ENCODE measurements around the gene EPS8L1. TPM values are rescaled to one million over a fixed set of nuclear protein-coding genes. Genes with fewer than 3 reads are reported as not detected.

The EPS8L1 gene
- polyA plus RNA-seq, 1 donor (not counting 4 experiments of a cell fraction or from before 2014, with no cell fraction given): 26.0 TPM

DNA sequence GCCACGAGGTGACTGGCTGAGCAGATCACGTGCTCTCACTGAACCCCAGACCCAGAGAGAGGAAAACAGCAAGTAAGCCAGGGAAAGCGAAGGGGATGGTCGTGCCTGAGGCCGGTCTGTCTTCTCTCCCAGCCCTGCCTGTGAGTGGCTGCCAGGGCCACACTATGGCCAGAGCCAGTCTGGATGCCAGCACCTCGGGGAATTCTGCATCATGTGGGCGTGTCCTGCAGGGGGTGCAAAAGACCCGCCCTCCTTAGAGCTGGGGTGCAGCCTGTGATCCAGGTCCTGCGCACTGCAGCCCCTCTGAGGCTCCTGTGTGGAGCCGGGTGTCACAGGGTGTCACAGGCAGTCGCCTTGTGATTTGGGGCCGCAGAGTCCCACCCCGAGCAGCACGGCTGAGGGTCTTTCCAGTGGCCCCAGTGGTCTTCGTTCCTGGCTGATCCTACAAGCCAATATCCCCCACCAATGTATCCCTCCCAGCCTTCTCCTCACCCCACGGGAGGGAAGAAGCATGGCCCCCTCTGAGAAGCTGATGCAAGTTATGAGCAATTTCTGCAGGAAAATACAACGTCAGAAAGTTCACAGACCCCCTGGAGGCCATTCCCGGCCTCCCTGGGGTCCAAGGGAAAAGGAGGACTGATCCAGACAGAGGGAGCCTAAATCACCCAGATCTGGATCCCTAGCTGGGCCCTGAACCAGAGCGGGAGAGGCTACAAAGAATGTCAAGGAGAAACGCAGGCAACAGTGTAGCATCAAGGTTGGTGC, 34.0 kb downstream of the EPS8L1 start:
- peaks cover 50% of the 10 kb centered on the region for H3K79me2 ChIP-seq (ENCODE audit: control insufficient read depth, insufficient read depth, low read length)
- H3K4me1 ChIP-seq (ENCODE audit: control insufficient read depth, extremely low read depth, insufficient read depth, low read length): no peaks in the 10 kb centered on the region
- no peak overlapping the region for H3K9ac ChIP-seq (ENCODE audit: control insufficient read depth, extremely low read depth, insufficient read depth, low read length)
- H3K27ac ChIP-seq (ENCODE audit: control insufficient read depth, insufficient read depth, low read length): no peak overlapping the region
- no peak overlapping the region for H3K4me2 ChIP-seq (ENCODE audit: control insufficient read depth, extremely low read depth, insufficient read depth, low read depth, low read length)
- TF ChIP-seq EZH2 (IDR thresholded peaks at IDR 0.05; ENCODE audit: low read length): no peak
- TF ChIP-seq, protein P1, sequence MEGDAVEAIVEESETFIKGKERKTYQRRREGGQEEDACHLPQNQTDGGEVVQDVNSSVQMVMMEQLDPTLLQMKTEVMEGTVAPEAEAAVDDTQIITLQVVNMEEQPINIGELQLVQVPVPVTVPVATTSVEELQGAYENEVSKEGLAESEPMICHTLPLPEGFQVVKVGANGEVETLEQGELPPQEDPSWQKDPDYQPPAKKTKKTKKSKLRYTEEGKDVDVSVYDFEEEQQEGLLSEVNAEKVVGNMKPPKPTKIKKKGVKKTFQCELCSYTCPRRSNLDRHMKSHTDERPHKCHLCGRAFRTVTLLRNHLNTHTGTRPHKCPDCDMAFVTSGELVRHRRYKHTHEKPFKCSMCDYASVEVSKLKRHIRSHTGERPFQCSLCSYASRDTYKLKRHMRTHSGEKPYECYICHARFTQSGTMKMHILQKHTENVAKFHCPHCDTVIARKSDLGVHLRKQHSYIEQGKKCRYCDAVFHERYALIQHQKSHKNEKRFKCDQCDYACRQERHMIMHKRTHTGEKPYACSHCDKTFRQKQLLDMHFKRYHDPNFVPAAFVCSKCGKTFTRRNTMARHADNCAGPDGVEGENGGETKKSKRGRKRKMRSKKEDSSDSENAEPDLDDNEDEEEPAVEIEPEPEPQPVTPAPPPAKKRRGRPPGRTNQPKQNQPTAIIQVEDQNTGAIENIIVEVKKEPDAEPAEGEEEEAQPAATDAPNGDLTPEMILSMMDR (optimal IDR thresholded peaks at IDR 0.05 in 1 of 3, IDR thresholded peaks at IDR 0.05 in 1 of 3, conservative IDR thresholded peaks at IDR 0.05 in 1 of 3; ENCODE audit: extremely low read depth in 1 of 3, insufficient read depth in 2 of 3, low read length in 3 of 3): no peak
- H3K4me3 ChIP-seq (ENCODE audit: control insufficient read depth in 2 of 3, extremely low read depth in 1 of 3, insufficient read depth in 2 of 3, low read depth in 1 of 3, low read length in 3 of 3): no peak overlapping the region
- no peak overlapping the region for H2AFZ ChIP-seq (ENCODE audit: control insufficient read depth, low read length)
- no peaks in the 10 kb centered on the region for H3K27me3 ChIP-seq (ENCODE audit: control insufficient read depth, extremely low read depth, insufficient read depth, low read length)
- peaks cover 15 to 18% of the 10 kb centered on the region in 2 experiments for H3K36me3 ChIP-seq (ENCODE audit: control insufficient read depth in 2 of 2, extremely low read depth in 1 of 2, insufficient read depth in 2 of 2, low read length in 2 of 2)
- no peaks in the 10 kb centered on the region for H3K9me3 ChIP-seq (ENCODE audit: control insufficient read depth, low read depth, low read length)
- no peaks in the 10 kb centered on the region for H3K9me1 ChIP-seq (ENCODE audit: control insufficient read depth, extremely low read depth, insufficient read depth, low read length)
- H4K20me1 ChIP-seq (ENCODE audit: control insufficient read depth, extremely low read depth, insufficient read depth, low read length): no peaks in the 10 kb centered on the region
- FAIRE-seq: no peak
- DNase-seq (ENCODE audit: low read depth, low spot score): no peak
- dilution Hi-C loops (cut with MboI; ENCODE audit: extremely low pct_ligation_motif_present, low sequenced_read_pairs): no loop called here

DNA sequence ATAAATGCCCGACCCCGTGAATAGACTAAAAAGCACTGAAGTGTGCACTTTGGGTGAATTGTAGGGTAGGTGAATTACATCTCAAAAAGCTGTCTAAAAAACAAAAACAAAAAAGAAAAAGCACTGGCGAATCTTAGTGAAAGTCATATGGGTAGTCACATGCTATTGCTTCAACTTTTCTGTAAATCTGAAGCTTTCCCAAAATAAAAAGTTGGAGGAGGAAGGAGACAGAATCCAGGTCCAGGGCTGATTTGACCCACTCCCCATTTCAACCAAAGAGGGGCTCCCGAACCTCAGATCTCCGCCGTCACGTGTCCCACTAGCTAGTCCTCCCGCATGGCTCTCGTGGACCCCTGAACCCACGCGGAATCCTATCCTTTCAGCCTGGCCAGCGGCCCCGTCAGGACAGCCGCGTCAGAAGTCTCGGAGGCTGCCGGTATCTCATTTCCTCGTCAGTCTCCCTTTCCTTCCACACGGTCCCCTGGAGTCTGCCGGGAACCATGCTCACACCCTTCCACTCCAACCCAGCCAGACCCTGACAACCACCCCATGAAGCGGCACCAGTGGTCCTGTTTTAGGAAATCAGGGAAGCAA, 35.7 kb downstream of the EPS8L1 start:
- no peak for FAIRE-seq
- dilution Hi-C loops (cut with MboI; ENCODE audit: extremely low pct_ligation_motif_present, low sequenced_read_pairs): no loop called here
- peaks cover 63% of the 10 kb centered on the region for H3K79me2 ChIP-seq (ENCODE audit: control insufficient read depth, insufficient read depth, low read length)

More for the DNA sequence above, 35.7 kb downstream of the EPS8L1 start:
- Histone ChIP-seq H3K4me2 (ENCODE audit: control insufficient read depth, extremely low read depth, insufficient read depth, low read depth, low read length) (no peak overlapping the region), H3K27ac (ENCODE audit: control insufficient read depth, insufficient read depth, low read length) (no peak overlapping the region), H3K4me1 (ENCODE audit: control insufficient read depth, extremely low read depth, insufficient read depth, low read length) (peaks cover 7% of the 10 kb centered on the region), H3K36me3 (ENCODE audit: control insufficient read depth in 2 of 2, extremely low read depth in 1 of 2, insufficient read depth in 2 of 2, low read length in 2 of 2) (peaks cover 15% of the 10 kb centered on the region in 2 experiments), H4K20me1 (ENCODE audit: control insufficient read depth, extremely low read depth, insufficient read depth, low read length) (peaks cover 9% of the 10 kb centered on the region), H3K27me3 (ENCODE audit: control insufficient read depth, extremely low read depth, insufficient read depth, low read length) (no peaks in the 10 kb centered on the region), H3K9me3 (ENCODE audit: control insufficient read depth, low read depth, low read length) (no peaks in the 10 kb centered on the region), H3K4me3 (ENCODE audit: control insufficient read depth in 2 of 3, extremely low read depth in 1 of 3, insufficient read depth in 2 of 3, low read depth in 1 of 3, low read length in 3 of 3) (no peak overlapping the region), H2AFZ (ENCODE audit: control insufficient read depth, low read length) (no peak overlapping the region), H3K9ac (ENCODE audit: control insufficient read depth, extremely low read depth, insufficient read depth, low read length) (no peak overlapping the region), H3K9me1 (ENCODE audit: control insufficient read depth, extremely low read depth, insufficient read depth, low read length) (no peaks in the 10 kb centered on the region)
- TF ChIP-seq EZH2 (IDR thresholded peaks at IDR 0.05; ENCODE audit: low read length): no peak
- TF ChIP-seq, protein P1 (optimal IDR thresholded peaks at IDR 0.05 in 1 of 3, IDR thresholded peaks at IDR 0.05 in 1 of 3, conservative IDR thresholded peaks at IDR 0.05 in 1 of 3; ENCODE audit: extremely low read depth in 1 of 3, insufficient read depth in 2 of 3, low read length in 3 of 3): no peak
- no peak for DNase-seq (ENCODE audit: low read depth, low spot score)

All from keratinocyte (primary cell).